OCI-LY3 (cell line): ENCODE results near the gene USH2A.

Experiments used
- H2AFZ ChIP-seq: fragments of 200-600, 300-600 bp; shearing (Covaris generic); 2 replicates; pipeline ENCODE4 v1.6.0; 2014; ENCODE audit warnings: antibody characterized with exemption, low read depth, low read length
- H3K27ac ChIP-seq: fragments of 200-600, 300-600 bp; sonication (generic); 2 replicates; pipeline ENCODE4 v1.5.1; 2014; ENCODE audit warnings: mild to moderate bottlenecking, low read length, moderate library complexity, mixed read lengths
- H3K27me3 ChIP-seq: fragments of 200-600, 300-600 bp; sonication (generic); 2 replicates; pipeline ENCODE4 v1.6.1; 2014; ENCODE audit warnings: low read depth, low read length, mixed read lengths
- H3K36me3 ChIP-seq: fragments of 200-600, 300-600 bp; sonication (generic); replicated peaks from 2 replicates; pipeline ENCODE3; 2014; ENCODE audit warnings: low read depth, low read length, mixed read lengths
- H3K4me1 ChIP-seq: fragments of 300-600, 200-600 bp; sonication (generic); 2 replicates; pipeline ENCODE4 v1.6.1; 2014; ENCODE audit warnings: low read length, mixed read lengths
- H3K4me2 ChIP-seq: fragments of 200-600, 300-600 bp; sonication (generic); 2 replicates; pipeline ENCODE4 v1.6.1; 2014; ENCODE audit warnings: low read length, mixed read lengths
- H3K4me3 ChIP-seq: fragments of 300-600, 200-600 bp; sonication (generic); 2 replicates; pipeline ENCODE4 v1.5.1; 2014; ENCODE audit warnings: antibody characterized with exemption, mild to moderate bottlenecking, low read length, moderate library complexity
- H3K79me2 ChIP-seq: fragments of 300-600, 200-600 bp; shearing (Covaris generic); 2 replicates; pipeline ENCODE4 v1.6.1; 2014; ENCODE audit warnings: mild to moderate bottlenecking, low read length, mixed read lengths
- H3K9ac ChIP-seq: fragments of 300-600, 200-600 bp; shearing (Covaris generic); 2 replicates; pipeline ENCODE4 v1.6.0; 2014; ENCODE audit warnings: mild to moderate bottlenecking, low read length, moderate library complexity
- H3K9me3 ChIP-seq: fragments of 200-600, 300-600 bp; shearing (Covaris generic); 2 replicates; pipeline ENCODE4 v1.6.1; 2014; ENCODE audit warnings: low read length, mixed read lengths; ENCODE audit not compliant: insufficient read depth
- H4K20me1 ChIP-seq: fragments of 200-600, 300-600 bp; sonication (generic); 2 replicates; pipeline ENCODE4 v1.6.1; 2016; ENCODE audit warnings: low read length, mixed read lengths; ENCODE audit not compliant: insufficient read depth
- EZH2phosphoT487 ChIP-seq: fragments of 200-600 bp; shearing (Covaris generic); IDR thresholded peaks from 2 replicates; pipeline ENCODE4 v1.6.1; 2018; ENCODE audit warnings: antibody characterized with exemption, mixed run types, low read depth
- TF ChIP-seq, protein P1 (sequence below): fragments of 200-600, 300-600 bp; sonication (generic); IDR thresholded peaks from 2 replicates; pipeline ENCODE4 v1.5.1; 2014; ENCODE audit warnings: antibody characterized with exemption, low read length, low read depth

The USH2A gene

DNA sequence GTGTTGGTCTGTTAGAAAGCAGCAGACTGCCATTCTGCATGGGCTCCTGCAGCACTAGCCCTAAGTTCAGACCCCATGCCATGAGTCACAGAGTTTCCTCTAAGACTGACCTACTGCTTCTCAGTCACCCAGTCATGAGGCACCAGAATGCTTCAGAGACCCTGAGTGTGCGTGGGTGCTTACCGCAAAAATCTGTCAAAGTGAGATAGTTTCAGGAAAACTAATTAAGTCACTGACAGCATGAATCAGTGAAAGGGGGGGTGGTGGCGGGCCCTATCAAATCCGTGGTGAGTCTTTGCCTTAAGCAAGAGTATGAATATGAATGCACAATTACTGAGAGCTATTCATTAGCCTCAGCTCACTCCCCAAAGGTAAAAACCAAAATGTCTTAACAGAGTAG is 758.0 kb downstream of the USH2A start:
- no peak overlapping the region for H3K4me2 ChIP-seq
- no peak overlapping the region for H3K9ac ChIP-seq
- TF ChIP-seq, protein P1, sequence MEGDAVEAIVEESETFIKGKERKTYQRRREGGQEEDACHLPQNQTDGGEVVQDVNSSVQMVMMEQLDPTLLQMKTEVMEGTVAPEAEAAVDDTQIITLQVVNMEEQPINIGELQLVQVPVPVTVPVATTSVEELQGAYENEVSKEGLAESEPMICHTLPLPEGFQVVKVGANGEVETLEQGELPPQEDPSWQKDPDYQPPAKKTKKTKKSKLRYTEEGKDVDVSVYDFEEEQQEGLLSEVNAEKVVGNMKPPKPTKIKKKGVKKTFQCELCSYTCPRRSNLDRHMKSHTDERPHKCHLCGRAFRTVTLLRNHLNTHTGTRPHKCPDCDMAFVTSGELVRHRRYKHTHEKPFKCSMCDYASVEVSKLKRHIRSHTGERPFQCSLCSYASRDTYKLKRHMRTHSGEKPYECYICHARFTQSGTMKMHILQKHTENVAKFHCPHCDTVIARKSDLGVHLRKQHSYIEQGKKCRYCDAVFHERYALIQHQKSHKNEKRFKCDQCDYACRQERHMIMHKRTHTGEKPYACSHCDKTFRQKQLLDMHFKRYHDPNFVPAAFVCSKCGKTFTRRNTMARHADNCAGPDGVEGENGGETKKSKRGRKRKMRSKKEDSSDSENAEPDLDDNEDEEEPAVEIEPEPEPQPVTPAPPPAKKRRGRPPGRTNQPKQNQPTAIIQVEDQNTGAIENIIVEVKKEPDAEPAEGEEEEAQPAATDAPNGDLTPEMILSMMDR, result no peak
- TF ChIP-seq EZH2phosphoT487, result no peak
- no peaks in the 10 kb centered on the region for H3K4me1 ChIP-seq
- no peak overlapping the region for H3K4me3 ChIP-seq
- H4K20me1 ChIP-seq, result no peaks in the 10 kb centered on the region
- H3K79me2 ChIP-seq, result no peaks in the 10 kb centered on the region
- no peak overlapping the region for H3K27ac ChIP-seq
- H2AFZ ChIP-seq, result no peak overlapping the region
- H3K27me3 ChIP-seq, result no peaks in the 10 kb centered on the region
- no peaks in the 10 kb centered on the region for H3K9me3 ChIP-seq
- H3K36me3 ChIP-seq, result no peaks in the 10 kb centered on the region

DNA sequence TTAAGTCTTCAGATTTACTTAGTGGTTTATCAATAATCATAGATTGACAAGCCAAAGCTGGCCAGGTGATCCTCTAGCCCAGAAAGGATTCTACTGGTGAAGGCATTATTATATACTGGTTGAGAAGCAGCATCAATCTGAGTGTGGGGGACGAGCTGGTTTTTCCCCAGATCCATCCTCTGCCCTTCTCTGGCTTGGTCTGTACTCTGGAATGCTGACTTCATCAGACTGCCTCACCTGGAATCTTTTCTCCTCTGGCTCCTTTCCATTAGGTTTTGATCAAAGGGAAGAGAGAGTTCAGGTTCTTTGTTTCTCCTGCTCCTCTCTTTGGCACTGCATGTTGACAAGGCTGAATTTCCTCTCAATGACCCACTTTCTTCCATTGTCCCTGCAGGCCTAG is 762.2 kb downstream of the USH2A start:
- H3K79me2 ChIP-seq, result no peaks in the 10 kb centered on the region
- H3K27ac ChIP-seq, result no peak overlapping the region
- H3K9ac ChIP-seq, result no peak overlapping the region
- H3K4me2 ChIP-seq, result no peak overlapping the region
- no peak overlapping the region for H3K4me3 ChIP-seq
- no peaks in the 10 kb centered on the region for H4K20me1 ChIP-seq
- TF ChIP-seq, protein P1, result no peak
- no peak for TF ChIP-seq EZH2phosphoT487
- H3K4me1 ChIP-seq, result no peaks in the 10 kb centered on the region
- H3K9me3 ChIP-seq, result no peaks in the 10 kb centered on the region
- H3K36me3 ChIP-seq, result no peaks in the 10 kb centered on the region
- H3K27me3 ChIP-seq, result no peaks in the 10 kb centered on the region
- H2AFZ ChIP-seq, result no peak overlapping the region

DNA sequence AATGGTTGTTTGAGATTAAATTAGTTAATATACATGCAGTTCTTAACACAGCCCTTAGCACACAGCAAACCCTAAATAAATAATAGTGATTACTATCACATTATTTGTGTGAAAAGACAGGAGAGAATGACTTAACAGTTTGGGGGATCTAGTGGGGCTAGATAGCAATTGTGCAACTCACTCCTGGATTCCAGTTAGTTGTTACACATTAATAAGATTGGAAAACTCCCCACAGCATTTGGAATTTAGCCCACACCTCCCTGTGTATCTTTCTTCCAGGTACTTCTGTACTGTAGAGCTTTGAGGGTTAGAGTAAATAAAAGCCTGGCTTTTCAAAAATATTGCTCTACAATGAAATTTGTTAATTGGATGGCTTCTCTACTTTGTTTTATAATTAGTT is 763.0 kb downstream of the USH2A start:
- Histone ChIP-seq H3K4me2 (no peak overlapping the region), H3K36me3 (no peaks in the 10 kb centered on the region), H3K4me1 (no peaks in the 10 kb centered on the region), H3K79me2 (no peaks in the 10 kb centered on the region), H4K20me1 (no peaks in the 10 kb centered on the region), H3K9ac (no peak overlapping the region), H3K27ac (no peak overlapping the region), H2AFZ (no peak overlapping the region), H3K4me3 (no peak overlapping the region), H3K27me3 (no peaks in the 10 kb centered on the region), H3K9me3 (no peaks in the 10 kb centered on the region)
- TF ChIP-seq, protein P1, result no peak
- TF ChIP-seq EZH2phosphoT487, result no peak

DNA sequence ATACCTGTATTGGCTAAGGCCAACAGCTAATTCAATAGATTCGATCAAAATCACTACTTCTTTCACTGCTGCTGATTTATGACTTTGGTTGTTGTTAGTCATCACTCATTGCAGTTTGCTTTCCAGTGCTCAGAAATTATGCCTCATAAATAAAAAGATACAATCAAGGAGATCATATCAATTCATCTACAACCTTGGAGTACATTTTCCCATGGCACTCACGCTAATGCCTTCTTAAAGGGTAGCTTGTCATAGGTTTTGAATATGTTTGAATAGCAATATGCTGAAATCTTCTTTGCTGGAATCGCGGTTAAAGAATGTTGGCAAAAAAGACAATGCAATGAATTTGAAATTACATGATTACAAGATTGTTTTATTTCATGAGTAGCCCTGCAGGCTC is 766.2 kb downstream of the USH2A start:
- Histone ChIP-seq H3K79me2 (no peaks in the 10 kb centered on the region), H3K36me3 (no peaks in the 10 kb centered on the region), H4K20me1 (no peaks in the 10 kb centered on the region), H3K9ac (no peak overlapping the region), H3K4me1 (no peaks in the 10 kb centered on the region), H2AFZ (no peak overlapping the region), H3K9me3 (no peaks in the 10 kb centered on the region), H3K4me2 (no peak overlapping the region), H3K27me3 (no peaks in the 10 kb centered on the region), H3K27ac (no peak overlapping the region), H3K4me3 (no peak overlapping the region)
- no peak for TF ChIP-seq EZH2phosphoT487
- TF ChIP-seq, protein P1, result no peak
